ENCODE data around the gene ARRDC2. TPM values are rescaled to one million over a fixed set of nuclear protein-coding genes. Genes with fewer than 3 reads are reported as not detected.
"Not testable (repeated sequence)": the region's sequence is repeated elsewhere in the genome, so short reads cannot be mapped to it uniquely, and the experiment has no call there.

ARRDC2 gene
- total RNA-seq, 1 experiment from 2014 or later, result 57.4 TPM

DNA sequence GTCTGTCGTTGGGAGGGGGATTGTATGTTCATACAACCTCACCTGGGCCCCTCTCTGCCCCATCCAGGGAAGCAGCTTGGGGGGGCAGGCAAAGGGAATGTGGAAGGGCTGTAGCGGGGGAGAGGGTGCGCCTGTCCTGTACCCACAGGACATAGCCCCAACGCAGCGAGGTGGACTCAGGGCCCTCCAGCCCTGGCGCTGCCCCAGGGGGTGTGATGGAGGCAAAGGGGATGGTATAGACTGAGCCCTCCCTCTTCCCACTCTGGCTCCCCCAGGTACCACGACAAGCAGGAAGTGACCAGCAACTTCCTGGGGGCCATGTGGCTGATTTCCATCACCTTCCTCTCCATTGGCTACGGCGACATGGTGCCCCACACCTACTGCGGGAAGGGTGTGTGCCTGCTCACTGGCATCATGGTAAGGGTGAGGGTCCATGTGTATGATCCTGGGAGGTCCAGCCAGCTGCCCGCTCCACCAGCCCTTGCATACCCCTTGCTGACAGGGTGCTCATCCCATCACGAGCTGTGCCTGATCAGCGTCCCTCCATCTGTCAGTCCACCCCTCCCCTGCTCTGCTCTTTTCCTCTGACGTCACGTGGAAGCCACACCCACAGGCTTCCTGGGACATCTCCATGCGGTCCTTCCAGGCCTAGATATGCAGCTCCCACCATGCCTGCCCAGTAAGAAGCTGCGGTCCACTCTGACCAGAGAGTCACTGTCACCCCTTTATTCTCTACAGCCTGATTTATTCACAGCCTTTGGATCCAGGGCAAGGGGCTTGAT lies 22.7 kb upstream of the ARRDC2 start:
- in situ Hi-C loops (cut with HindIII; ENCODE audit: low pct_unique_long_range_greater_than_20kb, low sequenced_read_pairs), result no loop called here
- DNase-seq (ENCODE audit: low read depth), result no peak

DNA sequence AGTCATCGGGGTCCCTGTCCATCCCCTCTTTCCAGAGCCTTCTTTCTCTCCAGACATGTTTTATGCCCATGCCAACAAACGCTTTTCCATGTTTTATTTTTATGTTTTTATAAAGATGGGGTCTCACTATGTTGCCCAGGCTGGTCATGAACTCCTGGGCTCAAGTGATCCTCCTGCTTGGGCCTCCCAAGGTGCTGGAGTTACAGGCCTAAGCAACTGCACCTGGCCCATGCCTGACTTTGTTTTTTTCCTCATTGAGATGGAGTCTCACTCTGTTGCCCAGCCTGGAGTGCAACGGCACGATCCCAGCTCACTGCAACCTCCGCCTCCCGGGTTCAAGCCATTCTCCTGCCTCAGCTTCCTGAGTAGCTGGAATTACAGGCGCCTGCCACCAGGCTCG lies 21.4 kb upstream of the ARRDC2 start:
- in situ Hi-C loops (cut with HindIII; ENCODE audit: low pct_unique_long_range_greater_than_20kb, low sequenced_read_pairs); DNase-seq (ENCODE audit: low read depth): not testable (repeated sequence)

DNA sequence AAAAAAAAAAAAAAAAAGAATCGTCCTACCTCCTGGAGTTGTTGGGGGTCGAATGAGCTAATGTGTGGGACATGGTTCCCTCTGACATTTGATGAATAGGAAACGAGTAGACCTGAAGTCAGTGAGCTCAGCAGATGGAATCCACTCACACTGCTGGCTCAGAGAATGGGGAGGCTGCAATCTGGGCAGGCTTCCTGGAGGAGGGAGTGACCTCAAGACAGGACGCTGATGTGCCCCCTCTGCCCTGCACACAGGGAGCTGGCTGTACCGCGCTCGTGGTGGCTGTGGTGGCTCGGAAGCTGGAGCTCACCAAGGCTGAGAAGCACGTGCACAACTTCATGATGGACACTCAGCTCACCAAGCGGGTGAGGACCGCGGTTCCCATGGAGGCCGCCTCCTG lies 19.8 kb upstream of the ARRDC2 start:
- in situ Hi-C loops (cut with HindIII; ENCODE audit: low pct_unique_long_range_greater_than_20kb, low sequenced_read_pairs), result no loop called here
- DNase-seq (ENCODE audit: low read depth), result no peak

DNA sequence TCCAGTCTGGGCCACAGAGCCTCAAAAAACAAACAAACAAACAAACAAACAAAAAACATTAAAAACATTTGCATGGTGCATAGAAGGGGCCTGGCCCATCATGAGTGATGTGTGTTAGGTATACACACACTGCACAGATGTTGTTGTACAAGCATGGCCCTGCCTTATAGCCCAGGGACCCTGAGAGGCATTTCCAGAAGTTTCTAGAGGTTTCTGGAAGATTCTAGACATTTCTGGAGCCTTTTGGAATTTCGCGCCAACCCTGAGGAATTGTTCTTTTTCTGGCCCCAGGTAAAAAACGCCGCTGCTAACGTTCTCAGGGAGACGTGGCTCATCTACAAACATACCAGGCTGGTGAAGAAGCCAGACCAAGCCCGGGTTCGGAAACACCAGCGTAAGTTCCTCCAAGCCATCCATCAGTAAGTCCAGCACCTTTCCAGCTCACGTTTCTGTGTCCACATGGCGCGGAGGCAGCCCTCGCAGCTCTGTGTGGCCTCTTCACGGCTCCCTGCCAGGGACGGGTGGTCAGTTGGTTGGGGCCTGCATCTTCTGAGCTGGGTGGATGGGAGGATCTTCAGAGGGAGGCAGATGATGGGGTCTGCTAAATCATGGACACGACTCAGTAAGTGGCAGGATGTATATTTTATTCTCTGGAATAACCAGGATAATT lies 18.4 kb upstream of the ARRDC2 start:
- in situ Hi-C loops (cut with HindIII; ENCODE audit: low pct_unique_long_range_greater_than_20kb, low sequenced_read_pairs), result no loop called here
- no peak for DNase-seq (ENCODE audit: low read depth)

DNA sequence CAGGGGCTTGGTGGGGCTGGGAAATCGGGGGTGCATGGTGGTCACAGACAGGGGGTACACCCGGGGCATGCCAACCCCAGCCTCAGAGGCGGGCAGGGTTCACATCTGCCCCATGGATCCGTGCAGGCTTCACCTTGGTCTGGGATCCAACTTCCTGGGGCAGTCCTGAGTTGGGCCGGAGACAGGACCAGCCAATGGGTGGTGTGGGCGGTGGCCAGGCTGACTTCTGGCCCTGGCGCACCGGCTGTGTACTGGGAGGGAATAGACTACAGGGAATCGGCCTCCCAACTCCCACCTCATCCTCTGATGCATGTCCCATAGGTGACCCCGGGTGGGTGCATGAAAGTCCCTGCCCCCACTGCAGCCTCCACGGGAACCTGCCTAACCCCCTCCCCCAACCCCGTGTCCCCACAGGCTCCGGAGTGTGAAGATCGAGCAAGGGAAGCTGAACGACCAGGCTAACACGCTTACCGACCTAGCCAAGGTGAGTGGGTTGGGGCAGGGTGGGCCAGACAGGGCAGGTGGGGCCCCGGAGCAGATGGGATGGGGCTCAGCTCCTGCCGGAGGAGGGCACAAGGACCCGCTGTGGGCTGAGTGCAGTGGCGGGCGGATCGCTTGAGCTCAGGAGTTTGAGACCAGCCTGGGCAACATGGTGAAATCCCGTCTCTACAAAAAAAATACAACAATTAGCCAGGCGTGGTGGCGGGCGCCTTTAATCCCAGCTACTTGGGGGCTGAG lies 14.7 kb upstream of the ARRDC2 start:
- no peak for DNase-seq (ENCODE audit: low read depth)
- in situ Hi-C loops (cut with HindIII; ENCODE audit: low pct_unique_long_range_greater_than_20kb, low sequenced_read_pairs), result no loop called here

DNA sequence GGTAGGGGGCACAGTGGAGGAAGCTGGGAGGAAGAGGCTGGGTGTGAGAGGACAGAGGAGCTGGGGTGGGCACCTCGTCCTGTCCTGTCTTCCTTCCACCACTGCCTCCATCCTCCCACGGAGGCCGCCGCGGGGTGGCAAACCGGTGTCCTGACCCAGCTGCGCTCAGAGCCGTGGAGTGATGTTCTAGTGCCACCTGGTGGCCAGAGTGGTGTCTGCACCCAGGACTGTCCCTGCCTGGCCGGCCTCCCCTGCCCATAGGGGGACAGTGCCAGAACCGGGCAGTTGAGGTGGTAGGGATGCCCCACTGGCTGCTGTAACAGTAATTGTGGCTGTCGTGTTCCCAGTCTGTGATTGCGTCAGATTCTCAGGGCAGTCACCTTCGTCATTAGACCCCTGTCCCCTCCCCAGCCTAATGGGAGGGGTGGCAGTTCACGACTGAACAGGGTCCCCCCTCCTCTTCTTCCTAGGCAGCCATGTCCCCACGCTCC lies 11.1 kb upstream of the ARRDC2 start:
- peak; percentile 77 for DNase-seq (ENCODE audit: low read depth)
- in situ Hi-C loops (cut with HindIII; ENCODE audit: low pct_unique_long_range_greater_than_20kb, low sequenced_read_pairs), result no loop called here

DNA sequence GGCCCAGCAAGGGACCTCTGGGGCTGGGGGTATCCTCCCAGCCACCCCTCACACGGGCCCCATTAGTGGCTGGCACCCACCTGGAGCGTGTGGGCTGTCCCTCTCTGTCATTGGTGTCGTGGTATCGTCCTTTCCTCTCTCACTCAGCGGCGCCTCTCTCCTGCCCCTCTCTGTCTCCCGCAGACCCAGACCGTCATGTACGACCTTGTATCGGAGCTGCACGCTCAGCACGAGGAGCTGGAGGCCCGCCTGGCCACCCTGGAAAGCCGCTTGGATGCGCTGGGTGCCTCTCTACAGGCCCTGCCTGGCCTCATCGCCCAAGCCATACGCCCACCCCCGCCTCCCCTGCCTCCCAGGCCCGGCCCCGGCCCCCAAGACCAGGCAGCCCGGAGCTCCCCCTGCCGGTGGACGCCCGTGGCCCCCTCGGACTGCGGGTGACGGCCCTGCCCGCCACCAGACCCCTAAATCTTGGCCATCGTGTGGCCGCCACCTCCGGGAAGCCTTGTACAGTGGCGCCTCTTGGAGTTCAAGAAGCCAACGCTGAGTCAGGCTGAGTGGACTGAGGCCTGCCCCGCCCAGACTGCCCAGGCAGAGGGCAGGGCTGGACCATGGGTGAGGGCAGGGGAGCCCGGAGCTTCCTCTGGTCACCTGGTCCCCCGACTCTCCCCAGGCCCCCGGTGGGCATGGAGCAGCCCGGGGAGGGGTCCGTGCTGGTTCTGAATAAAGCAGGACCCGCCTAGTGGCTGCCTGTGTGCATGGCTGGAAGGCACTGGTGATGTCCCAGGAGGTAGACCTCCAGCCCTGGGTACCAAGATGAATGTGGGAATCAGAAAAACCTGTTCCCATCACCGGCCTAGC lies 9.8 kb upstream of the ARRDC2 start:
- in situ Hi-C loops (cut with HindIII; ENCODE audit: low pct_unique_long_range_greater_than_20kb, low sequenced_read_pairs), result no loop called here
- peak; percentile 92 for DNase-seq (ENCODE audit: low read depth)

DNA sequence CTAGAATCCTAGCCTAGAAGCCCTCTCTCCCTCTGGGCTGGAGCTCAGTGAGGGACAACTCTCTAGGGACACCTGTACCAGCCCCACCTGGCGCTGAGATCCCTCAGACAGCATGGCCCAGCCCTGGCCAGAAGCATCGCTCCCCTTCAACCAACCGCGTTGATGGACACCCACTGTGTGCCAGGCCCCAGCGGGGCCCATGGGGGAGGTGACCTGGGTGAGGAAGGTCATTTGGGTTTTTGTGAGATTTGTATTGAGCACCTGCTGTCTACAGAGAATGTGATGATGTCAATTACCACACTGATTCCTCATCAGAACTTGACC lies 9.2 kb upstream of the ARRDC2 start:
- in situ Hi-C loops (cut with HindIII; ENCODE audit: low pct_unique_long_range_greater_than_20kb, low sequenced_read_pairs), result no loop called here
- DNase-seq (ENCODE audit: low read depth), result no peak

DNA sequence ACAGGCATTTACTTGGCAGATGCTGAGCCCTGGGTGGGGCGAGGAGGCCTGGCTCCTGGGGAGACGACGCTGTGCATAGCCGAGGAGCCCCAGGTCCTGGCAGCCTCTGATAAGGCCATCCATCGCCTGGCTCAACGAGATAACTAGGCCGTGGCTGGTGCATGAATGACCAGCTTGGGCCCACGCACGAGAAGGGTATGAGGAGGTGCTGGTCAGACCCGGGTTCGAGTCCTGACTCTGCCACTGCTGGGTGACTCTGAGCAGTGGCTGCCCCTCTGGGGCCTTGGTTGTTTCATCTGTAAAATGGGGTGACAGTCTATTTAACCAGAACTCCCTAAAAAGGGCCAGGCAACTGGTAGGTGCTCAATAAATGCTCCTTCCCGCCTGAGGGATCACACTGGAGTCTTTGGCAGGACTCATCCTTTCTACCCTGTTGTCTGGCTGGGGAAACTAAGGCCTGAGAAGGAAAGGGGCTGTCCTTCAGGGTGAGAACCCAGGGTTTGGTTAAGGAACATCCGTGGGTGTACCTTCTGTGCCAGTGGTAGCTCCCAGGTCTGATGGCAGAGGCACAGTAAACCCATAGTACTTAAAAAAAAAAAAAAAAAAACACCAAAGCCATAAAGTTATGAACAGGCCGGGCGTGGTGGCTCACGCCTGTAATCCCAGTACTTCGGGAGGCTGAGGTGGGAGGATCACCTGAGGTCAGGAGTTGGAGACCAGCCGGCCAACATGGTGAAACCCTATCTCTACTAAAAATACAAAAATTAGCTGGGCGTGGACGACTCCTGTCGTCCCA lies 8.1 kb upstream of the ARRDC2 start:
- DNase-seq (ENCODE audit: low read depth), result peak; percentile 30
- in situ Hi-C loops (cut with HindIII; ENCODE audit: low pct_unique_long_range_greater_than_20kb, low sequenced_read_pairs), result no loop called here

DNA sequence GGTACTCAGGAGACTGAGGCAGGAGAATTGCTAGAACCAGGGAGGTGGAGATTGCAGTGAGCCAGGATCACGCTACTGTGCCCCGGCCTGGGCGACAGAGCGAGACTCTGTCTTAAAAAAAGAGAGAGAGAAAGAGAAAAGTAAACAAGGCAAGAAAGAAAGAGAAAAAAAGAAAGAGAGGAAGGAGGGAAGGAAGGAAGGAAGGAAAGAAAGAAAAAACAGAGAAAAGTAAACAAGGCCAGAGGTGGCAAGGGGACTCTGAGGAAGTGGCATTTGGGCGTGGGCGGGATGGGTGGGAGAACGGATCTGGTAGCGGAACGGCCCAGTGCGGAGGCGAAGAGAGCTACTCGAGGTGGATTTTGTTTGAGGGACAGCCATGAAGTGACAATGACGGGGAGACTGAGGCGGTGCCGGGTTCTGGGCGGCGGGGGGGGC lies 7.5 kb upstream of the ARRDC2 start:
- DNase-seq (ENCODE audit: low read depth), result peak; percentile 60
- in situ Hi-C loops (cut with HindIII; ENCODE audit: low pct_unique_long_range_greater_than_20kb, low sequenced_read_pairs), result no loop called here

DNA sequence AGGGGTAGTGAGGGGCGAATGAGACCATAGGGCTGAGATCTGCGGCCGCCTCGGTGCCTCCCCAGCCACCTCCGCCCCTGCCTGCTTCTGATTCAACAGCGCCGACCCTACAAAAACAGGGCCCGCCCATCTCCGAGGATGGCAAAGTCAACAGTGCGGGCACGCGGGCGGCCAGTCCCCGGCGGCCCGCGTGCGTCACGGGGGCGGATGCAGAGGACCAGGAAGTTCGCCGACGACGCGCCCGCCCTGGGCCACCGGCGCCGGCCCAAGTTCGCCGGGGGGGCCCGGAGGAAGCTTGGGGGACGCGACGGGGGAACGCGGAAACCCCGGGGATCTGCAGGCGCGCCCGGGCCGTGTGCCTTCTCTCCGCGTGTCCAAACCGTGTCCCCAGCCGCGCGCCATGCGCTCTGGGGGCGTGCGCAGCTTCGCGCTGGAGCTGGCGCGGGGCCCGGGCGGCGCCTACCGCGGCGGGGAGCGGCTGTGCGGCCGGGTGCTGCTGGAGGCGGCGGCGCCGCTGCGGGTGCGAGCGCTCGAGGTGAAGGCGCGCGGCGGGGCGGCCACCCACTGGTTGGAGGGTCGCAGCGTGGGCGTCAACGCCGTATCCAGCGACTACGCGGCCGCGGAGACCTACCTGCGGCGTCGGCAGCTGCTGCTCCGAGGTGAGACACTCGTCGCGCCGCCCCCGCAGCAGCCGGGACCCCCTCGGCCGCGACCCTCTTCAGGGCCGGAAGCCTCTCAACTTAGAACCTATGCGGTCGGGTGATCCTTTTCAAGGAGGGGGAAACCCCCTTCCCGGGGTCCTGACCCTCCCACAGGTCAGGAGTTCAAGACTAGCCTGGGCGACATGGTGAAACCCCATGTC lies 6.8 kb upstream of the ARRDC2 start:
- in situ Hi-C loops (cut with HindIII; ENCODE audit: low pct_unique_long_range_greater_than_20kb, low sequenced_read_pairs), result no loop called here

DNA sequence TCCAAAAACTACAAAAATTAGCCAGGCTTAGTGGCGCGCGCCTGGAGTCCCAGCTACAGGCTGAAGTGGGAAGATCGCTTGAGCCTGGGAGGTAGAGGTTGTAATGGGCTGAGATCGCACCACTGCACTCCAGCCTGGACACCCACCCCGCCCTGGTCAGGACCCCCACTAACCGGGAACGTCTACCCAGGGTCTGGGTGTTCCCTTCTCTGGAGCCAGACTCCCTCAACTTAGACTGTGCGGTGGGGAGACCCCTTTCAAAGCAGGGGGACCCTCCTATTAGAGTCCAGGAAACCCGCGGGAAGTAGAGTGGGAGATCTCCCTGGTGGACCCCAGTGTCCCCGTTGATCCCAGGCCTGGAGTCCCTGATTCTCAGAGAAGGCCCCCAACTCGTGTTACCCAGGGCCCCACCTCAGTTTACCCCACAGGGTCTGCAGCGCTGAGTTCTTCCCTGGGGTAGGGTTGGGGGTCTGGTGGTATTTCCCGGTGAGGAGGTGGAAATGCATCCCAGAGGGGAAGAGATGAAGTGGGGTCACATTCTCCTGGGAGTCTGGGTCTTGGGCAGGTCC lies 6.1 kb upstream of the ARRDC2 start:
- no peak for DNase-seq (ENCODE audit: low read depth)
- in situ Hi-C loops (cut with HindIII; ENCODE audit: low pct_unique_long_range_greater_than_20kb, low sequenced_read_pairs), result no loop called here

More for the DNA sequence above, 6.8 kb upstream of the ARRDC2 start:
- peak; percentile 98 for DNase-seq (ENCODE audit: low read depth)

DNA sequence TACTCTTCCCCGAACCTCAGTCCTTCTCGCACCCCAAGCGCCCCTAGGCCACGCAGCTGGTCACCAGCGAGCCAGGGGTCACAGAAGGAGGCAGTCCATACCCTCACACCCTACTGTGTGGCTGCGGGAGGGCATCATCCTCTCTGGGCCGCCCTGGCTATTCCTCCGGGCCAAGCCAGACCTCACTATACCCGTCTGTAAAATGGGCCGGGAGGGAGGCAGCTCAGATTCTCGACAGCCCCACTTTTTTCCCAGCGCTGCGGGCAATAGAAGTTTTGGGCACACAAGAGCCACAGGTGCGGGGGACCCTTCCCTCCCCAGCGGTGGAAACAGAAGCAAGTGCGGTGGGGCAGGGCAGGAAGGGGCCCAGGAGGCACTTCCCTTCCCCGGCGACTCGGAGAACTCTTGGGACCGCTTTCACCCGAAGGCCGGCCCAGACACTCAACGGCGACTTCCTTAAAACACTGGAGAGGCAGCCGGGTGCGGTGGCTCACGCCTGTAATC lies 5.6 kb upstream of the ARRDC2 start:
- in situ Hi-C loops (cut with HindIII; ENCODE audit: low pct_unique_long_range_greater_than_20kb, low sequenced_read_pairs), result no loop called here
- no peak for DNase-seq (ENCODE audit: low read depth)

DNA sequence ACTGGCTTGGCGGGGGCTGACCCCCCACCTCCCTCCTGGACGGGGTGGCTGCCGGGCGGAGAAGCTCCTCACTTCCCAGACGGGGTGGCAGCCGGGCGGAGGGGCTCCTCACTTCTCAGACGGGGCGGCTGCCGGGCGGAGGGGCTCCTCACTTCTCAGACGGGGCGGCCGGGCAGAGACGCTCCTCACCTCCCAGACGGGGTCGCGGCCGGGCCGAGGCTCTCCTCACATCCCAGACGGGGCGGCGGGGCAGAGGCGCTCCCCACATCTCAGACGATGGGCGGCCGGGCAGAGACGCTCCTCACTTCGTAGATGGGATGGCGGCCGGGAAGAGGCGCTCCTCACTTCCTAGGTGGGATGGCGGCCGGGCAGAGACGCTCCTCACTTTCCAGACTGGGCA lies 2.2 kb upstream of the ARRDC2 start:
- in situ Hi-C loops (cut with HindIII; ENCODE audit: low pct_unique_long_range_greater_than_20kb, low sequenced_read_pairs); DNase-seq (ENCODE audit: low read depth): not testable (repeated sequence)

DNA sequence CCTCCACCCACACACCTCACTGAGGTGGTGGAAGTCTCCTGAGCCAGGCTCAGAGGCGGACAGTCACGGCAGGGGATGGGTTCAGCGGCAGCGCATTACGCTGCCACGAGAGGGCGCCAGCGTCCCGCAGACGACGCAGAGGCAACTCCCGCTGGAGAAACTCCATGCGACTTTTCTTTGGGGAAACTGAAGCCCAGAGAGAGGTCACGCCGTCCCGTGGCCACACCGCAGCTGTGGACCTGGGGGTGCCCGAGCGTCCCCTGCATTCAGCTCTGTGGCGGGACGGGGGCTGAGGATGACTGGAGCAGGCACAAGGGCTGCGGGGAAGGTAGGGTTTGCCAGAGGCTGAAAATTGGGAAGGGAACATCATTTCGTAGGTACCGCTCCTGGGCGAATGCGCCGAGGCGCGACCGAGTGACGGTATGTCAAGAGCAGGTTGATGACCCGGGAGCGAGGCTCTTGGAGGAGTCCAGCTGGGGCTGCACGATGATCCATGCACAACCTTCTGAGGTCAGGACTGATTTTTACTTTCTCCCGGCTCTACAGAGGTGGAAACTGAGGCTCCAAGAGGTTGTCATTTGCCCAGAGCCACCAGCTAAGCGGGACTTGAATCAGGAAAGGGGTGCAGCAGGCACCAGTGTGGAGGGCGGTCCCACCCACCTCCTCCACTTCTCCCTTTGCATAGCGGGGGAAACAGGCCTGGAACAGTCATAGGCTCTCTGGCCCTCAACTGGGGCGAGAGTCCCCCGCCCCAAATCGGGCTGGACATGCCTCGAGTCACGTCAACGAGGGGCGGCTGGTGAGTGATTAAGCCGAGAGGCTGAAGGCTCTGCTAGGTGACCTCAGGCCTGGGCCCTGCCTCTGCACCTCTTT lies 690 bp upstream of the ARRDC2 start:
- peak; percentile 78 for DNase-seq (ENCODE audit: low read depth)
- in situ Hi-C loops (cut with HindIII; ENCODE audit: low pct_unique_long_range_greater_than_20kb, low sequenced_read_pairs), result no loop called here

Data from Caki2 (cell line).